ENCODE results near the gene RAB22A.

RAB22A gene

GRCh38 chr20:58306421-58307261 lies 2.9 kb upstream of the RAB22A start:
- ATAC-seq (ENCODE audit: insufficient read depth, low read depth) = peak; percentile 33; the same call in 2 of the 3 replicates
- DNase-seq = peak; percentile 37
- Histone ChIP-seq H3K4me3 (ENCODE audit: low read depth in 1 of 2, low read length in 2 of 2) (no peak overlapping the region), H3K79me2 (ENCODE audit: insufficient read depth, low read length) (peaks cover 17% of the 10 kb centered on the region), H3K27ac (ENCODE audit: low read length) (no peak overlapping the region), H3K4me2 (ENCODE audit: insufficient read depth, low read length) (no peak overlapping the region), H3K4me1 (ENCODE audit: insufficient read depth, low read length) (peaks cover 29% of the 10 kb centered on the region), H3K36me3 (ENCODE audit: insufficient read depth, low read length) (peaks cover 4% of the 10 kb centered on the region; the same call in 1 of the 2 replicates), H3K27me3 (ENCODE audit: insufficient read depth, low read length, poor library complexity) (no peaks in the 10 kb centered on the region), H4K20me1 (ENCODE audit: insufficient read depth, low read length) (no peaks in the 10 kb centered on the region), H3K9ac (ENCODE audit: low read depth, low read length) (no peak overlapping the region), H2AFZ (ENCODE audit: low read depth, low read length) (no peak overlapping the region), H3K9me3 (ENCODE audit: insufficient read depth, low read length, severe bottlenecking) (no peaks in the 10 kb centered on the region)
- TF ChIP-seq EZH2 (IDR thresholded peaks at IDR 0.05; ENCODE audit: borderline replicate concordance, low read depth, low read length, severe bottlenecking) (no peak), CTCF (IDR thresholded peaks at IDR 0.05; ENCODE audit: borderline replicate concordance, extremely low read depth, low read length, poor library complexity, severe bottlenecking) (no peak)

GRCh38 chr20:58307270-58307669 lies 2.2 kb upstream of the RAB22A start:
- H3K4me1 ChIP-seq (ENCODE audit: insufficient read depth, low read length) = peaks cover 36% of the 10 kb centered on the region
- DNase-seq (no peak), ATAC-seq (ENCODE audit: insufficient read depth, low read depth) (no peak)
- no peak overlapping the region for H3K4me2 ChIP-seq (ENCODE audit: insufficient read depth, low read length)
- no peak overlapping the region for H3K4me3 ChIP-seq (ENCODE audit: low read depth in 1 of 2, low read length in 2 of 2)
- H3K27me3 ChIP-seq (ENCODE audit: insufficient read depth, low read length, poor library complexity) = no peaks in the 10 kb centered on the region
- no peak overlapping the region for H3K27ac ChIP-seq (ENCODE audit: low read length)
- no peak overlapping the region for H3K9ac ChIP-seq (ENCODE audit: low read depth, low read length)
- H3K79me2 ChIP-seq (ENCODE audit: insufficient read depth, low read length) = peaks cover 23% of the 10 kb centered on the region
- H2AFZ ChIP-seq (ENCODE audit: low read depth, low read length) = no peak overlapping the region
- H4K20me1 ChIP-seq (ENCODE audit: insufficient read depth, low read length) = no peaks in the 10 kb centered on the region
- H3K9me3 ChIP-seq (ENCODE audit: insufficient read depth, low read length, severe bottlenecking) = no peaks in the 10 kb centered on the region
- TF ChIP-seq CTCF (IDR thresholded peaks at IDR 0.05; ENCODE audit: borderline replicate concordance, extremely low read depth, low read length, poor library complexity, severe bottlenecking) (no peak), EZH2 (IDR thresholded peaks at IDR 0.05; ENCODE audit: borderline replicate concordance, low read depth, low read length, severe bottlenecking) (no peak)
- peaks cover 9% of the 10 kb centered on the region for H3K36me3 ChIP-seq (ENCODE audit: insufficient read depth, low read length)

- no peak for ATAC-seq (ENCODE audit: insufficient read depth, low read depth)
- H3K27me3 ChIP-seq (ENCODE audit: insufficient read depth, low read length, poor library complexity) = no peaks in the 10 kb centered on the region
- H3K36me3 ChIP-seq (ENCODE audit: insufficient read depth, low read length) = peaks cover 17% of the 10 kb centered on the region
- no peaks in the 10 kb centered on the region for H4K20me1 ChIP-seq (ENCODE audit: insufficient read depth, low read length)
- 0 out of 2 replicates have a peak overlapping the region, but pooled peaks have one; percentile 12 for H2AFZ ChIP-seq (ENCODE audit: low read depth, low read length)
- no peak overlapping the region for H3K9ac ChIP-seq (ENCODE audit: low read depth, low read length)
- no peaks in the 10 kb centered on the region for H3K9me3 ChIP-seq (ENCODE audit: insufficient read depth, low read length, severe bottlenecking)
- TF ChIP-seq CTCF (IDR thresholded peaks at IDR 0.05; ENCODE audit: borderline replicate concordance, extremely low read depth, low read length, poor library complexity, severe bottlenecking) (no peak), EZH2 (IDR thresholded peaks at IDR 0.05; ENCODE audit: borderline replicate concordance, low read depth, low read length, severe bottlenecking) (no peak)
- H3K4me1 ChIP-seq (ENCODE audit: insufficient read depth, low read length) = peaks cover 36% of the 10 kb centered on the region
- H3K79me2 ChIP-seq (ENCODE audit: insufficient read depth, low read length) = peaks cover 31% of the 10 kb centered on the region
- no peak overlapping the region for H3K4me2 ChIP-seq (ENCODE audit: insufficient read depth, low read length)
- DNase-seq = no peak
- H3K27ac ChIP-seq (ENCODE audit: low read length) = no peak overlapping the region
- H3K4me3 ChIP-seq (ENCODE audit: low read depth in 1 of 2, low read length in 2 of 2) = no peak overlapping the region
These were observed 1.2 kb upstream of the RAB22A start for GRCh38 chr20:58308290-58308679.

Data from DND-41 (cell line).